CD4-positive, alpha-beta T cell treated with Interleukin-4 for 1 hour (primary cell): ENCODE measurements around the gene ALKBH1.
"Not testable (repeated sequence)": the region's sequence is repeated elsewhere in the genome, so short reads cannot be mapped to it uniquely, and the experiment has no call there.

ENCODE experiments used
- DNase-seq, 2 donors: peaks; one replicate each; pipeline ENCODE4 v3.0.0-alpha.2; 2020 to 2022

Gene ALKBH1

GRCh38 chr14:77707724-77708408 is at the start of gene ALKBH1, which contains the start of gene SLIRP:
TSS of gene ALKBH1 (minus strand) at chr14:77708023. CDS start at chr14:77708004, 19 bp downstream.
TSS of gene SLIRP (plus strand) at chr14:77708103. CDS start at chr14:77708112, 9 bp downstream.
- peak; percentile 88 to 91 for DNase-seq

GRCh38 chr14:77752799-77753516 is 45.1 kb upstream of the ALKBH1 start:
- no peak for DNase-seq

- DNase-seq: no peak
Measured at GRCh38 chr14:77752266-77752665, 44.4 kb upstream of the ALKBH1 start.

- DNase-seq: not testable (repeated sequence)
Measured at GRCh38 chr14:77747425-77747824, 39.6 kb upstream of the ALKBH1 start.

GRCh38 chr14:77746064-77746702 is 38.4 kb upstream of the ALKBH1 start:
- no peak for DNase-seq

GRCh38 chr14:77741438-77741837 is 33.6 kb upstream of the ALKBH1 start:
- DNase-seq: no peak

GRCh38 chr14:77738559-77739250 is 30.9 kb upstream of the ALKBH1 start:
- peak in 1 of 2 donors; percentile 7 for DNase-seq

- no peak for DNase-seq
Measured at GRCh38 chr14:77730976-77731497, 23.2 kb upstream of the ALKBH1 start.

GRCh38 chr14:77722301-77722700 is 14.5 kb upstream of the ALKBH1 start:
- DNase-seq: no peak

- DNase-seq: no peak
Measured at GRCh38 chr14:77721437-77721836, 13.6 kb upstream of the ALKBH1 start.

- no peak for DNase-seq
Measured at GRCh38 chr14:77717608-77718305, 9.9 kb upstream of the ALKBH1 start.

- DNase-seq: no peak
Measured at GRCh38 chr14:77714926-77715325, 7.1 kb upstream of the ALKBH1 start.

GRCh38 chr14:77710364-77710763 is 2.5 kb upstream of the ALKBH1 start:
- no peak for DNase-seq

GRCh38 chr14:77709412-77709811 is 1.6 kb upstream of the ALKBH1 start:
- DNase-seq: no peak

GRCh38 chr14:77708749-77709148 is 926 bp upstream of the ALKBH1 start:
- no peak for DNase-seq

- peak in 1 of 2 donors; percentile 17 for DNase-seq
Measured at GRCh38 chr14:77707355-77707723, 484 bp downstream of the ALKBH1 start.

GRCh38 chr14:77691259-77691658 is 16.6 kb downstream of the ALKBH1 start:
- no peak for DNase-seq

GRCh38 chr14:77682158-77682553 is 25.7 kb downstream of the ALKBH1 start:
- no peak for DNase-seq

GRCh38 chr14:77681196-77682157 is 26.3 kb downstream of the ALKBH1 start:
- no peak for DNase-seq

GRCh38 chr14:77674931-77675330 is 32.9 kb downstream of the ALKBH1 start:
- DNase-seq: no peak

- DNase-seq: no peak
Measured at GRCh38 chr14:77673193-77673592, 34.6 kb downstream of the ALKBH1 start.
